Cardiac fibroblast (primary cell): ENCODE measurements around the gene LAMC1.

Experiments
- DNase-seq, 2 donors: peaks; one replicate each; pipeline versions ENCODE4 v3.0.0 to v3.0.0-alpha.2; 2010; ENCODE audit warnings: low read depth in 2 of 2
- H3K4me3 ChIP-seq, 2 donors: replicated peaks in 1 of 2; 1 replicate in 1 of 2; 2 replicates in 1 of 2; pipeline ENCODE4 v1.5.1; 2011; ENCODE audit warnings: low read depth in 2 of 2, low read length in 2 of 2, mild to moderate bottlenecking in 2 of 2, moderate library complexity in 1 of 2
- TF ChIP-seq, protein P1 (sequence below): IDR thresholded peaks from one replicate; pipeline ENCODE4 v1.5.1; 2011; ENCODE audit warnings: low read depth, mild to moderate bottlenecking, low read length, inconsistent platforms

Gene LAMC1

DNA sequence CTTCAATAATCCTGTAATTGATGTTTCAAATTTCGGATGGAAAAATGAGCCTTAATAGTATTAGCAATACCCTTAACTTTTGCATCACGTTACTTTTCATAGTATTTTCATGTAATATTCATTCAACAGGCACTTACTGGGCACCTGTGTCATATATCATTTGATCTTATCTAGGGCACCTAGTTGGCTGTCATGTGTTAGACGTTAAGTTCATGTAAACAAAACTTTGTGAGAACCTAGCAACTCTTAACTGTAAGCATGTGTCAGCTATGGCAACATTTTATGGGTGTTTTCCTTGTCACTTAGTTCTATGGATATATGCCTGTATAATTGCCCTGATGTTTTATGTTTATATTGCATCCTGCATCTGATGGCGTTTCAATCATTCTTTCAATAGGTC lies 163.6 kb downstream of the LAMC1 start:
- no peak for DNase-seq
- TF ChIP-seq, protein P1, sequence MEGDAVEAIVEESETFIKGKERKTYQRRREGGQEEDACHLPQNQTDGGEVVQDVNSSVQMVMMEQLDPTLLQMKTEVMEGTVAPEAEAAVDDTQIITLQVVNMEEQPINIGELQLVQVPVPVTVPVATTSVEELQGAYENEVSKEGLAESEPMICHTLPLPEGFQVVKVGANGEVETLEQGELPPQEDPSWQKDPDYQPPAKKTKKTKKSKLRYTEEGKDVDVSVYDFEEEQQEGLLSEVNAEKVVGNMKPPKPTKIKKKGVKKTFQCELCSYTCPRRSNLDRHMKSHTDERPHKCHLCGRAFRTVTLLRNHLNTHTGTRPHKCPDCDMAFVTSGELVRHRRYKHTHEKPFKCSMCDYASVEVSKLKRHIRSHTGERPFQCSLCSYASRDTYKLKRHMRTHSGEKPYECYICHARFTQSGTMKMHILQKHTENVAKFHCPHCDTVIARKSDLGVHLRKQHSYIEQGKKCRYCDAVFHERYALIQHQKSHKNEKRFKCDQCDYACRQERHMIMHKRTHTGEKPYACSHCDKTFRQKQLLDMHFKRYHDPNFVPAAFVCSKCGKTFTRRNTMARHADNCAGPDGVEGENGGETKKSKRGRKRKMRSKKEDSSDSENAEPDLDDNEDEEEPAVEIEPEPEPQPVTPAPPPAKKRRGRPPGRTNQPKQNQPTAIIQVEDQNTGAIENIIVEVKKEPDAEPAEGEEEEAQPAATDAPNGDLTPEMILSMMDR, result no peak
- H3K4me3 ChIP-seq, result no peak overlapping the region

DNA sequence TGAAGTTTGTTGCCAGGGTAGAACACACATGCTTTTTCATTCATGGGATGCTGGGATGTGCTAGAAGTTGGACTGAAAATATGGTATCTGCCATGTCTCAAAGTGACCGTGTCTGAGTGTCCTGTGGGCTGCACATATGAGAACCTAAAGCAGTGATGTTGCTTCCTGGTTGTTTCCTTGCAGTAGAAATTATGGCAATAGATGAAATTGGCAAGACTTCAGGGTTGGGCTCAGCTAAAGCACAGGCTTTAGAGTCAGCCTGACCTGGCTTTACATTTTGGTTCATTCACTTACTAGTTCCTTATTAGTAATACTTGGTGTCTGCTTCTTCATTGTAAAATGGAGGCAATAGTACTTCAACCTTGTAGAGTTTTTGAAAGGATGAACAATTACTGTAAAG lies 165.0 kb downstream of the LAMC1 start:
- TF ChIP-seq, protein P1, result no peak
- DNase-seq, result peak in 1 of 2 donors; percentile 25
- H3K4me3 ChIP-seq, result no peak overlapping the region

DNA sequence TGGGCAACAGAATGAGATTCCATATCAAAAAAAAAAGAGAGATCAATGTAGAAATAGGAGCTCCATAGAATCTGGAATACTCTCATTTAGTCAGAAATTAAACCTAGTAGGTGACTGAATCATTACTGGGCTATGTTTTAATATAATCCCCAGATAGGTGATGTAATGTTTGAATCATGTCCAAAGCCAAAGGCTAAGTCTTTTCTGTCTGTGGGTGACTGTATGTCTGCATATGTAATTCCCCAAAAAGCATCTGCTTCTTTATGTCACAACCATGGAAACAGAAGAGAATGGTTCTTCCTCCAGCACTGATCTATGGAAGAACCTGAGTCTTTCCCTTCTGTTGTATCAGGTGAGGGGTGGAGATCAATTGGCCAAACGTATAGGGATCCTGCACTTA lies 168.6 kb downstream of the LAMC1 start:
- DNase-seq, result peak; percentile 66 to 97
- TF ChIP-seq, protein P1, result no peak

DNA sequence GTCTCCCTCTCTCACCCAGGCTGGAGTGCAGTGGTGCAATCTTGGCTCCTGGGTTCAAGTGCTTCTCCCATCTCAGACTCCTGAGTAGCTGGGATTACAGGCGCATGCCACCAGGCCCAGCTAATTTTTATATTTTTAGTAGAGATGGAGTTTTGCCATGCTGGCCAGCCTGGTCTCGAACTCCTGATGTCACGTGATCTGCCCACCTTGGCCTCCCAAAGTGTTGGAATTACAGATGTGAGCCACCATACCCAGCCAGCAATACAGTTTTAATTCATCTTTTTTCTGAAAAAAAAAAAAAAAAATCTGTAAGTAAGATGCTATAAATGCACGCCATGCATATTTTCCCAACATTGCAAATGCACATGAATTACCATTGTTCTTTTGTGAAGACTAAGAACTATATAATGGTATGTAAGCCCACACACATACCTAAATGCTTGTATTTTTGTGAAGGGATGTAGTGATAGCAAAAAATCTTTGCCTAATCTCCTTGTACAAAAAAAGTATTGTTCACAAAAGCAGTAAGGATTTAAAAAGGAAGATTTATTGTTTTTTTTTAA lies 170.8 kb downstream of the LAMC1 start:
- TF ChIP-seq, protein P1, result no peak
- DNase-seq, result no peak
- H3K4me3 ChIP-seq, result no peak overlapping the region

More for the DNA sequence above, 168.6 kb downstream of the LAMC1 start:
- no peak overlapping the region for H3K4me3 ChIP-seq

DNA sequence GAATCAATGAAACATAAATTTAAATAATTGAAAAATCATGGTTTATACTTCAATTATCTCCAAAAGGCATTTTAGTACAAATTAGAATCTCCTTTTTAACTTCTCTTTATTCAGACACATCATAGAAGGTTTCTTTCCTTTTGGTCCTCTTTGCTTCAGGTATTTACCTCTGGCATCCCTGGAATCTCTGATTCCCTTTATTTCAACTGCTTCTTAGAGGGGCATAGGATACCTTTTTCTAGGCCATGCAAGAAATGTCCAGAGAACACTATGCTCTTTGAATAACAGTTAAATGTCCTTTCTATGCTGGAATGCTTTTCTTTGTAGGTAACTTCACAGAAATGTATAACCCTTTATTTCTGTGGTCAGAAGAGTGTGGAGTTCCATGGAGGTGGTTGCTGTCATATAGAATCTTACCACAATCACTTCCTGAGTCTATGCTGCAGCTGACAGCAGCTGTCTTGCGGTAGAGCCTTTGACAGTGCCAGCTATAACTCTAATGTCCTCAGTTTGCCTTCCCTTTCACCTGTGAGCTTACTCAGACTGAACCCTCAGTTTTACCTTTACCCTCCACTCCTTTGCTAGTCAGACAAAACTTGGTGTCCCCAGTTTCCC lies 171.4 kb downstream of the LAMC1 start:
- DNase-seq, result no peak
- H3K4me3 ChIP-seq, result no peak overlapping the region
- TF ChIP-seq, protein P1, result no peak

DNA sequence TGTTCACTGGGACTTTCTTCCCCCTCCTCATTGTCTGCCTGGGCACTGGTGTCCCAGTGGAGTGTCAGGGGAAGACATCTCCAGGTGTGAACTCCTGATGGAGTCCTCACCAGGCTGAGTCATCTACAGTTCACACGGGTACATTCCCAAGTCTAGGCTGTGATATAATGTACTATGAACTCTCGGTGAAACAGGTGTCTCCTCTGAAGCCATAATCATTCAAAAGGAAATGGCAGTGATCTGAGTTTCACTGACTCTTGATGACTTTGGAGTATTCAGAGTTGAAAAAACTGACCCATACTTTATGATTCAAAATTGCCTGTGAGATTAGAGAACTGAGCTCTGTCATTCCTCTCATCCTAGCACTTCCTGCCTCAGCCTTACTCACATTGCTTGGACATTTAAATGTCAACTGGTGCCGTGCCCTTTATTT lies 171.9 kb downstream of the LAMC1 start:
- H3K4me3 ChIP-seq, result no peak overlapping the region
- TF ChIP-seq, protein P1, result peak; percentile 1
- DNase-seq, result peak; percentile 23 to 56
